TTC549 (cell line): ENCODE data around the gene OBSCN.

ENCODE experiments used
- FAIRE-seq: peaks from 2 replicates; lab custom pipeline; 2012; peaks lifted over from hg19 to GRCh38; lab: Jason Lieb, UNC

Gene OBSCN

GRCh38 chr1:228291906-228292608 lies 84.2 kb downstream of the OBSCN start:
- no peak for FAIRE-seq

DNA sequence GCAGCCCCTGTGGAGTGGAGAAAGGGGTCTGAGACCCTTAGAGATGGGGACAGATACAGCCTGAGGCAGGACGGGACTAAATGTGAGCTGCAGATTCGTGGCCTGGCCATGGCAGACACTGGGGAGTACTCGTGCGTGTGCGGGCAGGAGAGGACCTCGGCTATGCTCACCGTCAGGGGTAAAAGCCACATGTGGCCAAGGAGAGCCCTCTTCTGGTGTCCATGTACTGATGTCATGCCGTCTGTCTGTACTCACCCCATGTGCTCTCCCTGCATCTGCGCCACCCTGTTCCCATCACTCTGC lies 84.7 kb downstream of the OBSCN start:
- FAIRE-seq: no peak

GRCh38 chr1:228293393-228293792 lies 85.5 kb downstream of the OBSCN start:
- no peak for FAIRE-seq

DNA sequence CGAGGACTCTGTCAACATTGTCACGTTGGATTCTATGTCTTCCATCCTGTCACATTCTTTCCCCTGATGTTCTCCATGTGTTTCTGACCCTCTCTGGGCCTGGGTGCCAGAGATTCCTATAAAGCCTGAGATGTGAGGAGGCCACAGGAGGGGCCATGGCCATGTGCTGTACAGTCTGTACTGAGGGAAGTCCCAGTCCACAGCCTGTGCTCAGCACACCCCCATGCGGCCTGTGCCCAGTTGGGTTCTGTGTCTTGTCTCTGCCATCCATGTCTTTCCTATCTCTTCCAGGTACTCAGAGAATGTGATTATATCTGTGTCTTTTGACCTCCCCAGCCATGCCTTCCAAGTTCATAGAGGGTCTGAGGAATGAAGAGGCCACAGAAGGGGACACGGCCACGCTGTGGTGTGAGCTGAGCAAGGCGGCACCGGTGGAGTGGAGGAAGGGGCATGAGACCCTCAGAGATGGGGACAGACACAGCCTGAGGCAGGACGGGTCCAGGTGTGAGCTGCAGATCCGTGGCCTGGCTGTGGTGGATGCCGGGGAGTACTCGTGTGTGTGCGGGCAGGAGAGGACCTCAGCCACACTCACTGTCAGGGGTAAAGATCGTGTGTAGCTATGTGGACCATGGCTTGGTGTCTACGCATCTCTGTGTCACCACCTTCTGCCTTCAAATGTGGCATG lies 86.1 kb downstream of the OBSCN start:
- FAIRE-seq: no peak

DNA sequence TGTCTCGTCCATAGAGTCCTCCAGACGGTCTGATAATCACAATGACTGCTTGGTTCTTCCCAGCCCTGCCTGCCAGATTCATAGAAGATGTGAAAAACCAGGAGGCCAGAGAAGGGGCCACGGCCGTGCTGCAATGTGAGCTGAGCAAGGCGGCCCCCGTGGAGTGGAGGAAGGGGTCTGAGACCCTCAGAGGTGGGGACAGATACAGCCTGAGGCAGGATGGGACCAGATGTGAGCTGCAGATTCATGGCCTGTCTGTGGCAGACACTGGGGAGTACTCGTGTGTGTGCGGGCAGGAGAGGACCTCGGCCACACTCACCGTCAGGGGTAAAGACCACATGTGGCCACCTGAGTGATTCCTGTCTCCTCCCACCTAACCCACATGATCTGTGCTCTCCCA lies 86.9 kb downstream of the OBSCN start:
- FAIRE-seq: no peak

DNA sequence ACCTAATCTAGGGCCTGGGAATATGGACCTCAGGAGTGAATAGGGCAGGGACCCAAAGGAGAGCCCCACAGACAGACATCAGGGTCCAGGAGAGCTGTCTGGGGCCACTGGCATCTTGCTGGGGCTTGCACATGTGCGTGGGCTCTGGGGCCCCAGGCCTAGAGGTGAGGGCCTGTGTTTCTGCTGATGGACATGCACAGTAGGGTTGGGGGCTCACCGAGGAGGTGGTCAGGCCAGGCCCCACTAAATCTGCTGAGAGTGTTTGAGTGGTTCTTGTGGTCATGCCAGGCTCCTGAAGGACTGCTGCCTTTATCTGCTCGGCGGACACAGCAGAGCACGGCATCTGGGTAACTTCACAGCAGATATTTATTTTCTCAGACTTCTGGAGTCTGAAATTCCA lies 87.4 kb downstream of the OBSCN start:
- FAIRE-seq: no peak

DNA sequence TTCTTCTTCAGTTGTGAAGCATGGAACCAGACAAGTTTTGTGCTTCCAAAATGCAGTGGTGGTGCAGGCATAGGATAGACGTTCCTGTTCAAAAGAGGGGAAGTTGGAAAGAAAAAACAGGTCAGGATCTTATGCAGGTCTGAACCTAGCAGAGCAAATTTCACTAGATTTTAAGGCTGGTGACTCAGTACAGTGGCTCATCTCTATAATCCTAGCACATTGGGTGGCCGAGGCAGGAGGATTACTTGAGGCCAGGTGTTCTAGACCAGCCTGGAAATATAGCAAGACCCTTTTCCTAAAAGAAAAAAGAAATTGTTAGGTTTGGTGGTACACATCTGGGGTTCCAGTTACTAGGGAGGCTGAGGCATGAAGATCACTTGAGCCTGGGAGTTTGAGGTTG lies 88.1 kb downstream of the OBSCN start:
- FAIRE-seq: no peak

DNA sequence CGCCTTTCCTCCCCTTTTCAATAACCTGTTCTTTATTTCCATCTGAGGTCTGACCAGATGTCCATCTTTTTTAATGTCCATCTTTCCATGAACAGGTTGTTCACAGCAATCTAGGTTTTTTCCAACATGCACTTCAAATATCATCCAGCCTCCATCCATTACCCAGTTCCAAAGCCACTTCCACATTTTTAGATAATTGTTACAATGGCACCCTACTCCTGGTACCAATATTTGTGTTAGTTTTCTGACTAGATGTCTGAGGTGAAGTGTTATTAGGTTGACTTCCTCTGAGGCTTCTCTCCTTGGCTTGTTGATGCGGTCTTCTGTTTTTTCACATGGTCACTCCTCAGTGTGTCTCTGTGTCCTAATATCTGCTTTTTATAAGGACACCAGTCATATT lies 89.4 kb downstream of the OBSCN start:
- FAIRE-seq: no peak

- no peak for FAIRE-seq
These were observed 90.0 kb downstream of the OBSCN start for GRCh38 chr1:228297822-228298221.

DNA sequence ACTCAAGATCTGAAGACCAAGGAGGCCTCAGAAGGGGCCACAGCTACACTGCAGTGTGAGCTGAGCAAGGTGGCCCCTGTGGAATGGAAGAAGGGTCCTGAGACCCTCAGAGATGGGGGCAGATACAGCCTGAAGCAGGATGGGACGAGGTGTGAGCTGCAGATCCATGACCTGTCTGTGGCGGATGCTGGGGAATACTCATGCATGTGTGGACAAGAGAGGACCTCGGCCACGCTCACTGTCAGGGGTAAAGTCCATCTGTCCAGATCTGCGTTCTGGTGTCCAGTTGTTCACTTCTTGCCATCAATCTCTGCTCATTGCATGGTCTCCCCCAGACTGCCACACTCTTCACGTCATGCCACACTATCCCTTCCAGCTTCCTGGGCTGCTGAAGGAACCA lies 90.6 kb downstream of the OBSCN start:
- FAIRE-seq: no peak

- no peak for FAIRE-seq
These were observed 91.4 kb downstream of the OBSCN start for GRCh38 chr1:228299211-228299610.

GRCh38 chr1:228299901-228300300 lies 92.1 kb downstream of the OBSCN start:
- FAIRE-seq: no peak

GRCh38 chr1:228302086-228302485 lies 94.2 kb downstream of the OBSCN start:
- FAIRE-seq: no peak

DNA sequence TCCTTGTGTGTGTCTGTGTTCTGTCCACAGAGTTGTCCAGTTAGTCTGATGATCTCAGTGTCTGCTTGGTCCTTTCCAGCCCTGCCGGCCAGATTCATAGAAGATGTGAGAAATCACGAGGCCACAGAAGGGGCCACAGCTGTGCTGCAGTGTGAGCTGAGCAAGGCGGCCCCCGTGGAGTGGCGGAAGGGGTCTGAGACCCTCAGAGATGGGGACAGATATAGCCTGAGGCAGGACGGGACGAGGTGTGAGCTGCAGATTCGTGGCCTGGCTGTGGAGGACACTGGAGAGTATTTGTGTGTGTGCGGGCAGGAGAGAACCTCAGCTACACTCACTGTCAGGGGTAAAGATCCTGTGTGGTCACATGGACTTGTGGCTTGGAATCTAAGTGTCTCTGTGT lies 95.8 kb downstream of the OBSCN start:
- no peak for FAIRE-seq

- FAIRE-seq: no peak
These were observed 96.4 kb downstream of the OBSCN start for GRCh38 chr1:228304225-228304624.

DNA sequence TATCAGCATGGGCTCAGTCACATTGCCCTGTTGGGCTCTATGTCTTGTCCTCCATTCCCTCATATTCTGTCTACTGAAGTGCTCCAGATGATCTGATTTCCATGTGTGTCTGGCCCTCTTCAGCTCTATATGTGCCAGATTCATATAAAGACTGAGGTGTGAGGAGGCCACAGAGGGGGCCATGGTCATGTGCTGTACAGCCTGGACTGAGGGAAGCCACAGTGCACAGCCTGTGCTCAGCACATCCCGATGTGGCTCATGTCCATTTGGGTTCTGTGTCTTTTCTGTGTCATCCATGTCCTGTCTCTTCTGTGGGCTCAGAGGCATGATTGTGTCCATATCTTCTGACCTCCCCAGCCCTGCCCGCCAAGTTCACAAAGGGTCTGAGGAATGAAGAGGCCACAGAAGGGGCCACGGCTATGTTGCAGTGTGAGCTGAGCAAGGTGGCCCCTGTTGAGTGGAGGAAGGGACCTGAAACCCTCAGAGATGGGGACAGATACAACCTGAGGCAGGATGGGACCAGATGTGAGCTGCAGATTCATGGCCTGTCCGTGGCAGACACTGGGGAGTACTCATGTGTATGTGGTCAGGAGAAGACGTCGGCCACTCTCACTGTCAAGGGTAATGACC lies 97.0 kb downstream of the OBSCN start:
- no peak for FAIRE-seq

DNA sequence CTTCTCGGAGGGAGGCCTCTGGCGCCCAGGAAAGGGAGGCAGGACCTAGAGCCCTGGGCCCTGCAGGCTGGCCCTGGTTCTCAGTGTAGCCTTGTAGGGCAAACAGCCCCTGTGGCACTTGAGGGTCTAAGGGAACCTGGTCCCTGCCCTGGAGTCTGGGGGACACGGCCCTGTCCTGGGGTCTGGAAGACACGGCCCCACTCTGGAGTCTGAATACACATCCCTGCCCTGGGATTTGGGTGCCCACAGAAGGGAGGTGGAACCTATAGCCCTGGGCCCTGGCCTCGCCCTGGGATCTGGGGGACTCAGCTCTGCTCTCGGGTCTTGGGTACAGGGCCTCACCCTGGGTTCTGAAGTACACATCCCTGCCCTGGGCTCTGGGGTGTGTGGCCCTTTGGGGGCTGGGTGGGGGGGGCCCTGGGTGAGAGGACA lies 97.9 kb downstream of the OBSCN start:
- no peak for FAIRE-seq

DNA sequence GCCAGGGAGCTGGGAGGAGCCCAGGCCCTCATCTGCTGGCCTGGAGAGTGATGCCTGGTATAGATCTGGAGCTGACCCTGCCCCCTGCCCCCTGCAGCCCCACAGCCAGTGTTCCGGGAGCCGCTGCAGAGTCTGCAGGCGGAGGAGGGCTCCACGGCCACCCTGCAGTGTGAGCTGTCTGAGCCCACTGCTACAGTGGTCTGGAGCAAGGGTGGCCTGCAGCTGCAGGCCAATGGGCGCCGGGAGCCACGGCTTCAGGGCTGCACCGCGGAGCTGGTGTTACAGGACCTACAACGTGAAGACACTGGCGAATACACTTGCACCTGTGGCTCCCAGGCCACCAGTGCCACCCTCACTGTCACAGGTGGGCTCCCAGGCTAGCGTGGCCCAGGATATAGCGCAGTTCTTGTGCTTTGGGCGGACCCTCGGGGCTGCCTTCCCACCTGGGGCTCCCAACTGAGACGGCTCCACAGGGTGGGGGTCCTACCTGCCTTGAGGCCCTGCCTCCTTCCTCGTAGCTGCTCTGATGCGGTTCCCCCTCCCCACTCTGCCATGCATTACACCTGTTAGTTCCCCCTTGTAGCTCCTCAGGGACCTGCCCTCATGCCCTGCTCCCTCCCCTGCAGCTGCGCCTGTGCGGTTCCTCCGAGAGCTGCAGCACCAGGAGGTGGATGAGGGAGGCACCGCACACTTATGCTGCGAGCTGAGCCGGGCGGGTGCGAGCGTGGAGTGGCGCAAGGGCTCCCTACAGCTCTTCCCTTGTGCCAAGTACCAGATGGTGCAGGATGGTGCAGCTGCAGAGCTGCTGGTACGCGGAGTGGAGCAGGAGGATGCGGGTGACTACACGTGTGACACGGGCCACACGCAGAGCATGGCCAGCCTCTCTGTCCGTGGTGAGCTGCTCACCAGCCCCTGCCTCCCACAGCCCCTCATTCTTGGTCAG lies 98.7 kb downstream of the OBSCN start:
- no peak for FAIRE-seq

GRCh38 chr1:228307218-228308023 lies 99.6 kb downstream of the OBSCN start:
- no peak for FAIRE-seq

DNA sequence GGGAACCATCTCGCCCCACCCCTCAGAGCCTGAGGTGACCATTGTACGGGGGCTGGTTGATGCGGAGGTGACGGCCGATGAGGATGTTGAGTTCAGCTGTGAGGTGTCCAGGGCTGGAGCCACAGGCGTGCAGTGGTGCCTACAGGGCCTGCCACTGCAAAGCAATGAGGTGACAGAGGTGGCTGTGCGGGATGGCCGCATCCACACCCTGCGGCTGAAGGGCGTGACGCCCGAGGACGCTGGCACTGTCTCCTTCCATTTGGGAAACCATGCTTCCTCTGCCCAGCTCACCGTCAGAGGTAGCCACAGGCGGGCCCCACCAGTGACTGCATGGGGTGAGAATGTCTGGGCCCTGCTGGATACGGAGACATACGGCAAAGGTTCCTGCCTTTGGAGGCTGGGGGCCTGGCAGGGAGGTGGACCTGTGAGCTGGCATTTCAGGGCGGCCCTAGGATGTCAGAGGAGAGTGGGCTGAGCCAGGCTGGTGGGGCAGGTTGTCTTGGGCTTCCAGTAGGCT lies 100.3 kb downstream of the OBSCN start:
- FAIRE-seq: no peak

GRCh38 chr1:228308628-228309325 lies 100.9 kb downstream of the OBSCN start:
- FAIRE-seq: no peak
